ENCODE measurements around the gene FYN.
"Not testable (repeated sequence)": the region's sequence is repeated elsewhere in the genome, so short reads cannot be mapped to it uniquely, and the experiment has no call there.

Gene FYN

DNA sequence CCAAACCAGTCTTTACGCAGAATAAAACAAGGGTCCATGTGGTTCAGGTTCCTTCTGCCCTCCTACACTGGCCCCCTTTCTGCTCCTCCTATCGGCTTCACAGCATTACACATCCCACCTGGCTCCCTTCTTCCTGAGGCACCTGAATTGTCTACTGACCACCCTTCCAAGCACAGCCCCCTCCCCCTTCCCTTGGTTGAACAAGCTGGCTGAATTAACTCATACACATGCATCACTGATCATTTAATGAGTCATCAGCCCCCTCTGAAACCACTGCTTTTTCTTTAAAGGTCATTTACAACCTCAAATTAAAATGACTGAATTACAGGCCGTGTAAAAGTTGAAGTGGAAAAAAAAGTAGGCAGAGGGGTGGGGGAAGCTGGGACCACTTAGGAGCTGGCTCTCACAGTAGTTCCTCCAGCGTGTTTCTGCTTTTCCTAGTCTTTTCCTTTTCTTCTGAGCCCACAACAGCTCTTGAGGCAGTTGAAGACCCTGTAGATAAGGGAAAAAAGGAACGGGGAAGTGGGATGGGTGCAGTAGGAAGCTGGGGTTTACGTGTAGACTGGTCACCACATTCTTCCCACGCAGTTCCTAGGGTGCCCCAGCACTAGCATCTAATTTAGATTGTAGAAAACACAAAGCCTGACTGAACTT is 67.6 kb downstream of the FYN start:
- DNase-seq, result no peak

DNA sequence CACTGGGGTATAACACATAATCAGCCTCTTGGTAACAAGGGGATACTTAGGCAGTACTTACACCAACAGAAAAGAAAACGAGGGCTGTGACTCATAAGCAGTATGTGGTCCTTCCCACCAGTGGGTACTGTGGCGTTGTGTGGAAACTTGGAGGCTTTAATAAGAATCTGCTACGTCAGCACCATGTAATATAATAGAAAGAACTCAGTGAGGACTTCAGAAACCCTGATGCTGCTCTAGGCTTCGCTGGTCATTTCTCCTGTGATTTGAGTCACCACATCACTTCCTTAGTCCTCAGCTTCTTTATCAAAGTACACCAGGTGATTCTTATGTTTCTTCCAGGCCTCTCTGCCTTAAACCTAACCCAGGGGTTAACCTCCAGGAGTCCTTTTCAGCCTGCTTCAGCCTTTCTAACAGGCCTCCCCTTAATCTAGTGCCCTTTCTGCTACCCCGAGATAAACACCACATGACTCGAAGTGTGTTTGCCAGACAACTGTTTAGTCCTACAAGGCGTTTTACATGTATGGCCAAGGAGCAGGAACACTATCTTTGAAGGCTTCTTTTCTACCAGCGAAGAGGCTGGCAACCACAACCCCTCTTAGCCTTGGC is 68.5 kb downstream of the FYN start:
- peak; percentile 72 for DNase-seq

DNA sequence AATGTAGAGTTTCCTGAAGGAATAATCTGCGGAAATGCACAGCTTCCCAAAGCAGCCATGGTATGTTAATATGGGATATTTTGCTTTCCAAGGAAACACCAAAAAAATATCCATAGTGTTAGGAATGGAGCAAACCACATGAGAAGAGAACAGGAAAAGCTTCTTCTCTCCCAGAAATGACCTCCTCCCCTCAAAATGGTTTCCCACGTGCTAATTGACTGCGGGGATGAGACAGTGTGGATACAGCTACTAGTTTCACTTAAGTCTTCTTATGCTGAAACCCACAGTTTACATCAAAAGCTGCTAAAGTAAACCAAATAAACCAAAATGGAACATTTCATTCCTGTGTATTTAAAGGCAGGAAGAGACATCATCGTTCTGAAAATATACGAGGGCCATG is 69.4 kb downstream of the FYN start:
- peak; percentile 46 for DNase-seq

DNA sequence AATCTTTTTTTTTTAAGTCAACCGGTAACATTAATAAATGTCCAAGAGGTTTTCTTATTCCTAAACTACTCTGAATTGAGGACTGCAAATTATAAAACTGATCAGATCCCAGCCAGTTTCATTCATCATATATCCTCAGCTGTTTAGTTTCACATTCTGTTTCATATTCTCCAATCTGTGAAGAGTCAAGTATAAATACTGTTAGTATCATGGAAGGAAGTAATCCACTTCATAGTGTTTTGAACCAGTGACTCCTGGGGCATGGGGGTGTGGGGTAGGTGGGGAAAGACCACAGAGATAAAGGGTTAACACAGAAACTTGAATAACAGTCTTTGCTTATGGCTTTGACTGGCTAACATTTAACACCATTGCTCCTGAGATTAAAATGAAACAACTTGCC is 69.9 kb downstream of the FYN start:
- DNase-seq, result no peak

DNA sequence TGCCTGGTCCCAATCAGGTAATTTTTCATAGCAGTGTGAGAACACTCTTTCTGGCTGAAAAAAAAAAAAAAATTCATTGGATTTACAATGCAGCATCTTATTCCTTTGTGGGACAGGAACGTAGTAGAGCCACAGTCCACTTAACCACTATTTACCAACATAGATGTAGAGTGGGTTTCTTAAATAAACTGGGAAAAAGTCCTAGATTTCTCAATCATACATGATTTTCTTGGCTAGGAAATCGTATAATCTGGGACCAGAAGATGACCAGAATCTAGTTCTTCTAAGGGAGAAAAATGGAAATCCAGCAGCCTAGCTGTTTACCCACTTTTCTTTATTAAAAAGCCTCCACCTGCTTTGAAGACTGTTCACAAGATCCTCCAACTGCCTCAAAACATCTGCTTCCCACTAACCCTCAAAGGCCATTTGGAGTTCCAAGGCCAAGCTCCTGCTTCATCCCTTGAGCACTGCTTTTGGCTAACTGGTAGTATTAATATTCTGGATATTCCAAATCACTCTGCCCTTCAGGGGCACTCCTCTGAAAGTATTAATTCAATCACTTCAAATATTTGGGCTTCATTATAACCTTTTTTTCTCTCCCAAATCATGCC is 70.4 kb downstream of the FYN start:
- DNase-seq, result no peak

DNA sequence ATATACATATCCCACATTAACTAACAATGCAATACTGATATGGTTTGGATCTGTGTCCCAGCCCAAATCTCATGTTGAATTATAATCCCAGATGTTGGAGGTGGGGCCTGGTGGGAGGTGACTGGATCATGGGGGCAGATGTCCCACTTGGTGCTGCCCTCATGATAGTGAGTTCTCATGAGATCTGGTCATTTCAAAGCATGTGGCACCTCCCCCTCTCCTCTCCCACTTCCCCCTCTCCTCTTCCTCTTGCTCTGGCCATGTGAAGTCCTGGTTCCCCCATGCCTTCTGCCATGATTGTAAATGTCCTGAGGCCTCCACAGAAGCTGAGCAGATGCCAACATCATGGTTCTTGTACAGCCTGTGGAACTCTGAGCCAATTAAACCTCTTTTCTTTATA is 71.2 kb downstream of the FYN start:
- DNase-seq, result no peak

DNA sequence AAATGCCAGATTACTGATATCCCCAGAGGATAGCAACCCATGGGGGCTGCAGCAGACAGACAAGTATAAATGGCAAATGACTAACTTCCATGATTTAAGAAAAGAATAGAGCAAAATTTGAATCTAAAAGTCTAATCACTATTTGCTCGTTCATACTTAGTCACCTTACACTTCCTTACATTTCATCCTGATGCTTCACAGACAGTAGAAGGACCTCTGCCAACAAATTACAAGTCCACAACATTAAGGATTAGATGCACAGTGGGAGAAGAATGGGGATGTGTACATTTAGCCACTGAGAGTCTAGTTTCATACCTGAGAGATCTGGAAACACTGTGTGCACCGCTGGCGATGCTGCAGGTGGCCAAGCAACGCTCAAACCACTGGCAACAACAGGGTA is 72.4 kb downstream of the FYN start:
- DNase-seq, result no peak

DNA sequence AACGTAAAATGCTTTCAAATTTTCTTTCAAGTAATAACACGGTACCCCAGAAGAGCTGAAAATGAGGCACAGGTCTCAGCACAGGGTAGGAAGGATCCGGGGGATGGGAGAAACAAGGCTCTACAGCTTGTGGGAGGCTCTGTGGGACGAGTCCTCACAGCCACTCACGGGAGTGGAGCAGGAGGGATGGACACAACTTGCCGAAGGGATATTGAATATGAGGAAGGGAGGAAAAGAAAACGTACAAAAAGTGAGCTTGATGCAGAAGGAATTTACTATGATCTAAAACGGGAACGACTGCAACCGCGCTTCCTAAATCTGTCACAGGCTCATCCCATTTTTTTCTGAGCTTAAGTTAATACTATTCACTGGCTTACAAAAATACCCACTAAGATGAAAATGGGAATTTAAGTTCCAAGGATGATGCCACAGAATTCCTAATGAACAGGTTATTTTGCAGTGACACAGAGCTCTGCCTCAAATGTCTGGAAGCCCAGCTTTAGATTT is 72.9 kb downstream of the FYN start:
- DNase-seq, result no peak

DNA sequence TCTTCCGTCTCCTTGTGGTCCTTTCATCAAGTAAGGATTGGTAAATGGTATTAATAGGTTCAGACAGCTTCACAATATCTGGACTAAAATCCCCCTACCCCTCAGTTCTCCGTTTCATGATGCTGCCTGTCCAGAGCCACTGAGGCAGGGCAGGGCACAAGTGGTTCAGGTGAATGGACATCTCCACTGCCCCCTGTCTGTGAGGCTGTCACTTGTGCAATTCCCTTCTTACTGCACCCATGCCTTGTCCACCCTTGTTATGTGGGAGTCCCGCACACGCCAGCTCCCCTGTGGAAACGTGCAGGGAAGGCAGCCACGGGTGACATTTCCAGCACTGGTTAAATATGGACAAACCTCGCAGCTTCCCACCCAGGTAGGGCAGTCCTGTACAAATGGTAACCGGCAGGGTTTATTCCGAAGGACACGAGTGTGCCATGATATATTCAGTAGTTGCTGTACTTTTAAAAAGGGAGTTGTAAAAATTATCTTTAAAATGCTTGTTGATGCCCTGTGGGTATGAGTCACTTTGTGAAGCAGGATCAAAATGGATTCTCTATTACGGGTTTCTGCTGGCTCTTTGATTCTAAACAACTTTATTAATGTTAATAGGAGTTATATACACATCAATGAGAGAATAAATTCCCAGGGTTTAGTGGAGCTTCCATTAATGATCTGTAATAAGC is 73.5 kb downstream of the FYN start:
- DNase-seq, result no peak

DNA sequence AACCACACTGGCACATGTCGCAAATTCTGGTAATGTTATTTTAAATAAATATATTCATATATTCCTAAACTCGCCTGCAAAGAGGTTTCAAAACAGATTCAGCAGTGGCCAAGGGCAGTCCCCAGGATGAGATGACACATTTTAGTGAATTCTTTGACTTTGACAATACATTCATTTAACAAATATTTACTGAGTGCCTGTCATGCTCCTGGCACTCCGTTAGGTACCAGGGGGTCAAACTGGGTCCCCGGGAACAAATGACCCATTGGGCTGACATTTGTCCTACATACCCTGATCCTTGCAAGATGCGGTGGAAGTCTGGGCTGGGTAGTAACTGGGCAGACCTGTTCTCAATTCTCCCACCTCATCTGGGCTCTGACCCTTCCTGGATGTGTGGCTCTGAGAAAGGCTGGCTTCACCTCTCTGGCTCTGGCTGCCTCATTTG is 74.9 kb downstream of the FYN start:
- no peak for DNase-seq

DNA sequence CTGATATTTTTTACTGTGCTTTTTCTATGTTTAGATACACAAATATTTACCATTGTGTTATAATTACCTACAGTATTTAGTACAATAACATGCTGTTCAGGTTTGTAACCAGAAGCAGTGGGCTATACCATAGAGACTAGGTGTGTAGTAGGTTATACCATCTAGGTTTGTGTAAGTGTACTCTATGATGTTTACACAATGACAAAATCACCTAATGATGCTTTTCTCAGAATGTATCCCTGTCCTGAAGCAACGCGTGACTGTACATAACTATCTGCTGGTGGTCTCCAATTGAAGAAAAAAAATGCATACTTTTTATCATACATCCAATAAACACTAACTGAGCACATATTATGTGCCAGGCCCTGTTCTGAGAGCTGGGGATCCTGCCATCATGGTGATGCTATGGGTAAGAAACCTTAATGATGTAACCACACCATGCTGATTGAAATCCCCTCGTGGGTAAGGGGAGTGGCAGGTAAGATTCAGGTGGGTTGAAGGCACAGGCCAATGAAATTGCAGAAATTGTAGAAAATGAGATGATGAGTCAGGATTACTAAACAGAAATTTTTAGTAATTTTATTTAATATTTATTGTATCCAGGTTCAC is 76.8 kb downstream of the FYN start:
- DNase-seq, result no peak

DNA sequence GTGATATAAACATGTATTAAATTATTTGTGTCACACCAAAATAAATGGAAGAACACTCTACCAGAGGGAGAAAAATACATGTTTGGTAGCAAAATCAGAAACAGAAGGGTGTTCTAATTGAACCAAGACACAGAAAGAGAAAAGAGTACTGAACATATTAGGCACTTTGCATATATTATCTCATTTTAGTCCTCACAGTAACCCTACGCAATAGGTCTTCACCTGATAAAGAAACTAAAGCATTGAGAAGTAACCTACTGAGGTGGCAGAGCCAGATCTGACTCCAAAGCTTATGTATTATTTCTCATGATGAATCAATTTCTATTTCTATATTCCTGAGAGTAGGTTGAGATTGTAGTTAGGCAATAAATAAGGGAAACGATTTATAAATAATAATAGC is 77.7 kb downstream of the FYN start:
- DNase-seq, result no peak

DNA sequence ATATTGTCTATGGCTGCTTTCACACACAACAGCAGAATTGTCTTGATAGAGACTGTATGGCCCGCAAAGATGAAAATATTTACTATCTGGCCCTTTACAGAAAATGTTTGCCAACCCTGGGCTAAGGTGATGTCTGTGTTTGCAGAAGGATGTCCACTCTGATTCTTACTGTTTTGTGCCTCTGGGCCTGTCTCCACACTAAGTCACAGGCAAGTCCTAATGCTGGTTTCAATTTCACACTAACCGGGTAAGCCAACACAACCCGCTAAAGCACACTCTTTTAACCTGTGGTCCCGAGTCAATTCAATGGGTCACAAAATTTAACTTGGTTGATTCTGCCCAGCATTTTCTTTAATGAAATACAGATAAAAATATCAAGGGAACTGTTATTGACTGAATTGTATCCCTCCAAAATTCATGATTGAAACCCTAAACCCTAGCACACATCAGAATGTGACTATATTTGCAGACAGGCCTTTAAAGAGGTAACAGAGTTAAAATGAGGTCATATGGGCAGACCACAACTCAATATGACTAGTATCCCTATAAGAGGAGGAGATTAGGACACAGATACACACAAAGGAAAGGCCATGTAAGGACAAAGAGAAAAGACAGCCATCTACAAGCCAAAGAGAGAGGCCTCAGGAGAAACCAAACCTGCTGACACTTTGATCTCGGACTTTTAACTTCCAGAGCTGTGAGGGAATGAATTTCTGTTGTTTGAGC is 78.4 kb downstream of the FYN start:
- DNase-seq, result no peak

DNA sequence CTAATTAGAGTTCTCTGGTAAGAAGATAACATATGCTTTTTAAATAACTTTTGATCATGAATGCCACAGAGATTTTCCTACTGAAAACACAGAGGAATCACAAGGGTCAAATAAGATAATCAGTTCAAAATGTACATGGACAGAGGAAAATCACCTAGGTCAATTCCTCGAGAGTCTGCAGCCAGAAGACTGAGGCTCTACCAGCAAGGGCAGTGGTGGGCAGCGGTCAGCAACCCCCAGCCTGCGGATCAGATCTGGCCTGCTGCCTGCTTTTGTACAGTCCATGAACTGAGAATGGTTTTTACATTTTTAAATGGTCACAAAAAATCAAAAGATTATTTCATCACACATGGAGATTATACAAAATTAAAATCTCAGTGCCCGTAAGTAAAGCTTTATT is 79.0 kb downstream of the FYN start:
- DNase-seq, result no peak

DNA sequence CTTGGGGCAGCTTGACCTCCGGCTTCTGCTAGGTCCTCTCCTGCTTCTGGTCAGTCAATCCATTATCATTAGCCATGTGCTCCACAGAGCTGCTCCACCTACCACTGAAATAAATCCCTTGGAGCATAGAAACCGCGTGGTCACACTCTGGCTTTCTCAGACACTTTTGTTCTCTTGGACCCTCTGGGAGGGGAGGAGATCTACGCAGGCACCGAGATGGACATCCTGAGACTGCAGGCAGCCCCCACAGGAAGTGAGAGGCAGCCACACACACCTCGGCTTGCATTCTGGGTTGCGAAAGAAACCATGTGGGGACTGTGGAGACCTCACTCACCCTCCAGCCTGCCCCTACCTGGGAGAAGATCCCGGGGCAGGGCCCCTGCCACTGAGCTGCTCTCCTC is 79.5 kb downstream of the FYN start:
- DNase-seq, result peak; percentile 46

DNA sequence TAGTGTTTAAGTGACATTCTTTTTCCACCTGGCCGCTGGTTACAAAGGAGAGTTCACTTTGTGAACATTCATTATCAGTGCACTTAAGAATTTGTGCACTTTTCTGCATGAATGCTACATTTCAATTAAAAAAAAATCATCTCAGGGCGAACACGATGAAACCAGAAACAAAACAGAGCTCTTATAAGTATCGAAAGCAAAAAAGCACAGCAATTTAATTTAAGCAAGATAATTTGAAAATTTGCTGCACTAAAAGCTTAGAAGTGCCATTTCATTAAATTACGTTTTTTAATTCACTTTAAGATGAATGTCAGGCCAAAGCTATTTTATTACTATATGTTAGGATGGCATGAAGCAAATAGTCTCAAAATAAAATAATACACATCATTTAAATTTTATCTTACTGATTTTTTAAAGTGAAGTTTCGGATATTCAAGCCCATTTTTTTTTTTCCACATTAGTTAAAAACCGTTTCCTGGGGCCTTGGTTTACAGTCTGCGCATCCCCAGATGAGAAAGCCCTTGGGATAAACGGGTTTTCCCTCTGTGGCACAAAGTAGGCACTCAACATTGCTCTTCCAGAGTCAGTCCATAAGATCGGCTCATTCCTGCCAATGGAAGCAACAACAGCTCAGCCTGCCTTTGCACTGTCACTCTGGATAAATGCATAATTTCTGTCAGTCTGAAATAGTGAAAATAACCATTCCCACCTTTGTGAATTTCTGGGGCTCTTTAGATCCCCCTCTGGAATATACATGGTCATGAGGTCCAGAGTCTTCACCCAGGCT is 80.1 kb downstream of the FYN start:
- DNase-seq, result no peak

DNA sequence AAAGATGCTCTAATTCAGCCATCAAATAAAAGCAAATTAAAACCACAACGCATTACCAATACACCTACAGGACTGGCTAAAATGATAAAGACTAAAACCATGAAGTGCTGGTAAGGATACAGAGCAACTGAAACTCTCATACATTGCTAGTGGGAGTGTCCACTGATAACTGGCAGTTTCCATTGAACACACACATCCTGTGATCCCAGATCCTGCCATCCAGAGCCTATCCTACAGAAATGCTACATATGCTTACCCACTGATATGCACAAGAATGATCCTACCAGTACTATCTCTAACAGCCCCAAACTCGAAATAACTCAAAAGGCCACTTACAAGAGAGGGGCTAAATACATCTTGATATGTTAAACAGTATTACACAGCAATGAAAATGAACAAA is 81.0 kb downstream of the FYN start:
- DNase-seq, result no peak

DNA sequence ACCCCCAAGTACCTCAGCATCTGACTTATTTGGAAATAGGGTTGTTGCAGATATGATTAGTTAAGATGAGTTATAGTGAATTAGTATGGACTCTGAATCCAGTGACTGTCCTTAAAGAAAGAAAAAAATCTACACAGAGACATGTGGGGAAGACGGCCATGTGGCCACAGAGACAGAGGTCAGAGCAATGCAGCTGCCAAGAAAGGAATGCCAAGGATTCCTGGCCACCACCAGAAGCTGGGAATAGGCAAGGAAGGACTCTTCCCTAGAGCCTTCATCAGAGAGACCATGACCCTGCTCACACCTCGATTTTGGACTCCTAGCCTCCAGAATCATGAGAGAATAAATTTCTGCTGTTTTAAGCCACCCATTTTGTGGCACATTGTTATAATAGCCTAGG is 81.8 kb downstream of the FYN start:
- no peak for DNase-seq

DNA sequence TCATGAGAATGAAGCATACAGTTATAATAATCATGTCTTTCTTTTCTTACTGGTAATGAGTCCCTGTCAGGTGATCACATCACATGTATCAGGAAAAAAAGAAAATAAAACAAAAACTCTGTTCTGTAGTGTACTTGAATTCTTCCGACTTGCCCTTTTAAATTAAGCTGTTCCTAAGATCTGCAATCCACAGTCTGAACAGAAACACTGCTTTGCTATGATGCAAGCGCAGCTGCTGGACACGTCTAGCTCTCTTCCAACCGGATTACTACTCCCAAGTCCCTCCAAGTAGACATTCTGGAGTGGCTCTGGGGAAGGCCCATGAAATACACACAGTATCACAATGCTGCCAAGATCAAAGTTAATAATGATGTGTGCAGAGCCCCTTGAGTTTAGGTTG is 83.7 kb downstream of the FYN start:
- no peak for DNase-seq

DNA sequence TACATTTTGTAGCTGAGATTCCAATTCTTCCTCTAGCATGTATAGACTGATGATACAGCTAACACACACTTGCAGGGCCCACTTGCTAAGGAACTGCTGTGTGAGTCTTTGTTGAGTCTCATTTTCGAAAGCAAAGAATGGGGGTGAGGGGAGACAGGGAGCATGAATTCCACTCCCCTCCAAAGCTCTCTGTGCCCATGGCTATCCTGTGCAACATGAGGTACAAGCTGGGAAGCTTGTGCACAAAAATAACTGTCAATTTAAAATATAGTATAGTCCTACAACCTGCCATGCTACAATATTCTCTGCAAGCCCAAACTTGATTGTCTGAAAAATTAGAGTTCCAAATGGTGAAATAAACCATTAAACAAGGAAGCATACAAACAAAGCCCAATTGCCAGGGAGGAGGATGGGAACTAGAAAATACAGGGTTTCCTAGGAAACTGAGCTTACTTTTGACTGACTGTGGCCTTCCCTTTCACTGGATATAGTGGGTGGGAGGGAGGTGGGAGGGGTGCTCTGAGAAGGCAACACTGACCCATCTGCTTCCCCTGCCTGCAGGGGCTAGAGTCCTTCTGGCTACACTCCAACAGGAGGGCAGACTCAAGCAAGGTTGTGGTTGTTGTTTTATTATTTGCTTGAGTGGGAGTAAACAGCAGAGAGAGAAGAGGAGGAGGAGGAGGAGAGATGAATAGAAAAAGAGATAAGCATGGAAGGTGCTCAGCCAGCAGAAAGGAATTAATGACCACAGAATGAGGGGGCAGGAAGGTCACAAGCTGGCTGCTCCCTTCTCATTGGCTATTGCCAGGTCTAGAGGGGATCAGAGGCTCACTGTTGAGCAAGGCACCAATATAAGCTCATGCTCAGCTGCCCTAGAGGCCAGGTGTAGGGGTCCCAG is 84.6 kb downstream of the FYN start:
- no peak for DNase-seq

DNA sequence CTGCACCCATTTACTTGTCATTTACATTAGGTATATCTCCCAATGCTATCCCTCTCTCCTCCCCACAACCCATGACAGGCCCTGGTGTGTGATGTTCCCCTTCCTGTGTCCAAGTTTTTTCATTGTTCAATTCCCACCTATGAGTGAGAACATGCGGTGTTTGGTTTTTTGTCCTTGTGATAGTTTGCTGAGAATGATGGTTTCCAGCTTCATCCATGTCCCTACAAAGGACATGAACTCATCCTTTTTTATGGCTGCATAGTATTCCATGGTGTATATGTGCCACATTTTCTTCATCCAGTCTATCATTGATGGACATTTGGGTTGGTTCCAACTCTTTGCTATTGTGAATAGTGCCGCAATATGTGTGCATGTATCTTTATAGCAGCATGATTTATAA is 87.1 kb downstream of the FYN start:
- not testable (repeated sequence) for DNase-seq
